Measurements from ENCODE around the gene SHISAL1.

SHISAL1 gene

GRCh38 chr22:44205516-44206329 is 107.0 kb downstream of the SHISAL1 start:
- Histone ChIP-seq H3K27me3 (ENCODE audit: control insufficient read depth in 1 of 2, insufficient read depth in 2 of 2, low read length in 2 of 2) (no peaks in the 10 kb centered on the region), H3K9me3 (ENCODE audit: low read length) (no peaks in the 10 kb centered on the region), H3K27ac (ENCODE audit: low read depth, low read length) (no peak overlapping the region)

GRCh38 chr22:44204739-44205515 is 107.8 kb downstream of the SHISAL1 start:
- Histone ChIP-seq H3K4me3 (ENCODE audit: low read depth in 1 of 2, low read length in 2 of 2) (no peak overlapping the region), H3K4me1 (ENCODE audit: insufficient read depth, low read length) (peaks cover 8% of the 10 kb centered on the region), H3K27me3 (ENCODE audit: control insufficient read depth in 1 of 2, insufficient read depth in 2 of 2, low read length in 2 of 2) (no peaks in the 10 kb centered on the region), H3K27ac (ENCODE audit: low read depth, low read length) (no peak overlapping the region), H3K9ac (ENCODE audit: low read length) (no peak overlapping the region), H3K36me3 (ENCODE audit: insufficient read depth, low read length) (no peaks in the 10 kb centered on the region), H3K9me3 (ENCODE audit: low read length) (no peaks in the 10 kb centered on the region)

More at GRCh38 chr22:44205516-44206329, 107.0 kb downstream of the SHISAL1 start:
- no peaks in the 10 kb centered on the region for H3K36me3 ChIP-seq (ENCODE audit: insufficient read depth, low read length)
- H3K4me3 ChIP-seq (ENCODE audit: low read depth in 1 of 2, low read length in 2 of 2): no peak overlapping the region
- no peak overlapping the region for H3K9ac ChIP-seq (ENCODE audit: low read length)
- peaks cover 8% of the 10 kb centered on the region for H3K4me1 ChIP-seq (ENCODE audit: insufficient read depth, low read length)

- Histone ChIP-seq H3K27ac (ENCODE audit: low read depth, low read length) (no peak overlapping the region), H3K9ac (ENCODE audit: low read length) (no peak overlapping the region), H3K27me3 (ENCODE audit: control insufficient read depth in 1 of 2, insufficient read depth in 2 of 2, low read length in 2 of 2) (no peaks in the 10 kb centered on the region), H3K4me1 (ENCODE audit: insufficient read depth, low read length) (peaks cover 8% of the 10 kb centered on the region), H3K9me3 (ENCODE audit: low read length) (no peaks in the 10 kb centered on the region), H3K36me3 (ENCODE audit: insufficient read depth, low read length) (no peaks in the 10 kb centered on the region), H3K4me3 (ENCODE audit: low read depth in 1 of 2, low read length in 2 of 2) (no peak overlapping the region)
These were observed 109.5 kb downstream of the SHISAL1 start for GRCh38 chr22:44203203-44203602.

GRCh38 chr22:44202261-44202789 is 110.4 kb downstream of the SHISAL1 start:
- peaks cover 8% of the 10 kb centered on the region for H3K4me1 ChIP-seq (ENCODE audit: insufficient read depth, low read length)
- no peak overlapping the region for H3K4me3 ChIP-seq (ENCODE audit: low read depth in 1 of 2, low read length in 2 of 2)
- H3K9me3 ChIP-seq (ENCODE audit: low read length): no peaks in the 10 kb centered on the region
- no peaks in the 10 kb centered on the region for H3K36me3 ChIP-seq (ENCODE audit: insufficient read depth, low read length)
- no peaks in the 10 kb centered on the region for H3K27me3 ChIP-seq (ENCODE audit: control insufficient read depth in 1 of 2, insufficient read depth in 2 of 2, low read length in 2 of 2)
- H3K9ac ChIP-seq (ENCODE audit: low read length): no peak overlapping the region
- H3K27ac ChIP-seq (ENCODE audit: low read depth, low read length): no peak overlapping the region

GRCh38 chr22:44201665-44202064 is 111.1 kb downstream of the SHISAL1 start:
- Histone ChIP-seq H3K4me1 (ENCODE audit: insufficient read depth, low read length) (peaks cover 8% of the 10 kb centered on the region), H3K9me3 (ENCODE audit: low read length) (no peaks in the 10 kb centered on the region), H3K27ac (ENCODE audit: low read depth, low read length) (no peak overlapping the region), H3K4me3 (ENCODE audit: low read depth in 1 of 2, low read length in 2 of 2) (no peak overlapping the region), H3K27me3 (ENCODE audit: control insufficient read depth in 1 of 2, insufficient read depth in 2 of 2, low read length in 2 of 2) (no peaks in the 10 kb centered on the region), H3K9ac (ENCODE audit: low read length) (no peak overlapping the region), H3K36me3 (ENCODE audit: insufficient read depth, low read length) (no peaks in the 10 kb centered on the region)

GRCh38 chr22:44200855-44201550 is 111.7 kb downstream of the SHISAL1 start:
- no peak overlapping the region for H3K27ac ChIP-seq (ENCODE audit: low read depth, low read length)
- H3K36me3 ChIP-seq (ENCODE audit: insufficient read depth, low read length): no peaks in the 10 kb centered on the region
- no peak overlapping the region for H3K4me3 ChIP-seq (ENCODE audit: low read depth in 1 of 2, low read length in 2 of 2)
- H3K4me1 ChIP-seq (ENCODE audit: insufficient read depth, low read length): peaks cover 8% of the 10 kb centered on the region
- H3K27me3 ChIP-seq (ENCODE audit: control insufficient read depth in 1 of 2, insufficient read depth in 2 of 2, low read length in 2 of 2): no peaks in the 10 kb centered on the region
- no peak overlapping the region for H3K9ac ChIP-seq (ENCODE audit: low read length)
- H3K9me3 ChIP-seq (ENCODE audit: low read length): no peaks in the 10 kb centered on the region

GRCh38 chr22:44200451-44200850 is 112.3 kb downstream of the SHISAL1 start:
- Histone ChIP-seq H3K27me3 (ENCODE audit: control insufficient read depth in 1 of 2, insufficient read depth in 2 of 2, low read length in 2 of 2) (no peaks in the 10 kb centered on the region), H3K9ac (ENCODE audit: low read length) (no peak overlapping the region), H3K27ac (ENCODE audit: low read depth, low read length) (no peak overlapping the region), H3K4me3 (ENCODE audit: low read depth in 1 of 2, low read length in 2 of 2) (no peak overlapping the region), H3K4me1 (ENCODE audit: insufficient read depth, low read length) (peaks cover 8% of the 10 kb centered on the region), H3K9me3 (ENCODE audit: low read length) (no peaks in the 10 kb centered on the region), H3K36me3 (ENCODE audit: insufficient read depth, low read length) (no peaks in the 10 kb centered on the region)

- Histone ChIP-seq H3K27me3 (ENCODE audit: control insufficient read depth in 1 of 2, insufficient read depth in 2 of 2, low read length in 2 of 2) (no peaks in the 10 kb centered on the region), H3K36me3 (ENCODE audit: insufficient read depth, low read length) (no peaks in the 10 kb centered on the region), H3K4me1 (ENCODE audit: insufficient read depth, low read length) (peaks cover 8% of the 10 kb centered on the region), H3K9ac (ENCODE audit: low read length) (no peak overlapping the region), H3K4me3 (ENCODE audit: low read depth in 1 of 2, low read length in 2 of 2) (no peak overlapping the region), H3K27ac (ENCODE audit: low read depth, low read length) (no peak overlapping the region), H3K9me3 (ENCODE audit: low read length) (no peaks in the 10 kb centered on the region)
These were observed 112.9 kb downstream of the SHISAL1 start for GRCh38 chr22:44199866-44200265.

GRCh38 chr22:44199164-44199563 is 113.6 kb downstream of the SHISAL1 start:
- no peak overlapping the region for H3K4me3 ChIP-seq (ENCODE audit: low read depth in 1 of 2, low read length in 2 of 2)
- H3K9me3 ChIP-seq (ENCODE audit: low read length): no peaks in the 10 kb centered on the region
- H3K4me1 ChIP-seq (ENCODE audit: insufficient read depth, low read length): peaks cover 8% of the 10 kb centered on the region
- H3K27me3 ChIP-seq (ENCODE audit: control insufficient read depth in 1 of 2, insufficient read depth in 2 of 2, low read length in 2 of 2): no peaks in the 10 kb centered on the region
- no peak overlapping the region for H3K27ac ChIP-seq (ENCODE audit: low read depth, low read length)
- H3K36me3 ChIP-seq (ENCODE audit: insufficient read depth, low read length): no peaks in the 10 kb centered on the region
- no peak overlapping the region for H3K9ac ChIP-seq (ENCODE audit: low read length)

- no peak overlapping the region for H3K9ac ChIP-seq (ENCODE audit: low read length)
- peaks cover under 1% of the 10 kb centered on the region for H3K4me1 ChIP-seq (ENCODE audit: insufficient read depth, low read length)
- no peaks in the 10 kb centered on the region for H3K27me3 ChIP-seq (ENCODE audit: control insufficient read depth in 1 of 2, insufficient read depth in 2 of 2, low read length in 2 of 2)
- no peaks in the 10 kb centered on the region for H3K36me3 ChIP-seq (ENCODE audit: insufficient read depth, low read length)
- no peak overlapping the region for H3K4me3 ChIP-seq (ENCODE audit: low read depth in 1 of 2, low read length in 2 of 2)
- H3K9me3 ChIP-seq (ENCODE audit: low read length): no peaks in the 10 kb centered on the region
- no peak overlapping the region for H3K27ac ChIP-seq (ENCODE audit: low read depth, low read length)
These were observed 115.5 kb downstream of the SHISAL1 start for GRCh38 chr22:44197271-44197670.

GRCh38 chr22:44196731-44197131 is 116.0 kb downstream of the SHISAL1 start:
- Histone ChIP-seq H3K9me3 (ENCODE audit: low read length) (no peaks in the 10 kb centered on the region), H3K27ac (ENCODE audit: low read depth, low read length) (no peak overlapping the region), H3K27me3 (ENCODE audit: control insufficient read depth in 1 of 2, insufficient read depth in 2 of 2, low read length in 2 of 2) (no peaks in the 10 kb centered on the region), H3K36me3 (ENCODE audit: insufficient read depth, low read length) (no peaks in the 10 kb centered on the region), H3K9ac (ENCODE audit: low read length) (no peak overlapping the region), H3K4me3 (ENCODE audit: low read depth in 1 of 2, low read length in 2 of 2) (no peak overlapping the region), H3K4me1 (ENCODE audit: insufficient read depth, low read length) (no peaks in the 10 kb centered on the region)
